K562 (cell line): ENCODE data around the gene NECAB3.

Experiments used
- E2F8 ChIP-seq: fragments of 450-650 bp; IDR thresholded peaks from 2 replicates; pipeline ENCODE4 v1.7.1; 2018; ENCODE audit warnings: mild to moderate bottlenecking, low read depth; ENCODE audit not compliant: partially characterized antibody
- GTF2F1 ChIP-seq: IDR thresholded peaks from 2 replicates; pipeline ENCODE4 v1.6.1; 2011; ENCODE audit warnings: low read depth, low read length, improper control_type of control experiment
- KAT7 ChIP-seq: sonication (generic); formaldehyde crosslinking; IDR thresholded peaks from 2 replicates; pipeline ENCODE4 v1.8.0; 2022; ENCODE audit warnings: missing genetic modification reagents, mild to moderate bottlenecking, borderline replicate concordance
- MAZ ChIP-seq, 2 experiments: fragments of 450-650 bp in 1 of 2; sonication (generic) in 1 of 2; formaldehyde crosslinking; IDR thresholded peaks in 1 of 2; conservative IDR thresholded peaks in 1 of 2; 2 replicates each; pipeline versions ENCODE4 v1.4.0 to v1.5.0; 2020; ENCODE audit warnings: mild to moderate bottlenecking in 1 of 2, missing genetic modification reagents in 1 of 2
- PTBP1 ChIP-seq: fragments of 200-400 bp; formaldehyde crosslinking; IDR thresholded peaks from 2 replicates; pipeline ENCODE4 v1.6.1; 2017; ENCODE audit warnings: low read depth, low read length
- USF1 ChIP-seq: sonication (generic); formaldehyde crosslinking; IDR thresholded peaks from 2 replicates; pipeline ENCODE4 v1.9.0; 2022; ENCODE audit warnings: mild to moderate bottlenecking, missing genetic modification reagents
- TF ChIP-seq, protein P1 (sequence below), 3 experiments: IDR thresholded peaks in 2 of 3; conservative IDR thresholded peaks in 1 of 3; 2 replicates each; pipeline ENCODE4 v1.5.1; 2011 to 2012; ENCODE audit warnings: low read length in 3 of 3, mild to moderate bottlenecking in 3 of 3, control low read depth in 2 of 3, improper control_type of control experiment in 1 of 3, inconsistent platforms in 1 of 3, low read depth in 1 of 3, mixed read lengths in 1 of 3, moderate library complexity in 1 of 3; ENCODE audit not compliant: insufficient read depth in 2 of 3
- TF ChIP-seq, protein P2 (sequence below): fragments of 250-450 bp; sonication (Bioruptor Pico); IDR thresholded peaks from 2 replicates; pipeline ENCODE4 v1.5.0; 2021

- TF ChIP-seq GTF2F1 (no peak), PTBP1 (no peak), USF1 (CRISPR knock-in tag) (no peak), KAT7 (CRISPR knock-in tag) (no peak), MAZ (CRISPR knock-in tag; conservative IDR thresholded peaks at IDR 0.05 in 1 of 2, IDR thresholded peaks at IDR 0.05 in 1 of 2) (no peak), E2F8 (no peak)
- TF ChIP-seq, protein P1, sequence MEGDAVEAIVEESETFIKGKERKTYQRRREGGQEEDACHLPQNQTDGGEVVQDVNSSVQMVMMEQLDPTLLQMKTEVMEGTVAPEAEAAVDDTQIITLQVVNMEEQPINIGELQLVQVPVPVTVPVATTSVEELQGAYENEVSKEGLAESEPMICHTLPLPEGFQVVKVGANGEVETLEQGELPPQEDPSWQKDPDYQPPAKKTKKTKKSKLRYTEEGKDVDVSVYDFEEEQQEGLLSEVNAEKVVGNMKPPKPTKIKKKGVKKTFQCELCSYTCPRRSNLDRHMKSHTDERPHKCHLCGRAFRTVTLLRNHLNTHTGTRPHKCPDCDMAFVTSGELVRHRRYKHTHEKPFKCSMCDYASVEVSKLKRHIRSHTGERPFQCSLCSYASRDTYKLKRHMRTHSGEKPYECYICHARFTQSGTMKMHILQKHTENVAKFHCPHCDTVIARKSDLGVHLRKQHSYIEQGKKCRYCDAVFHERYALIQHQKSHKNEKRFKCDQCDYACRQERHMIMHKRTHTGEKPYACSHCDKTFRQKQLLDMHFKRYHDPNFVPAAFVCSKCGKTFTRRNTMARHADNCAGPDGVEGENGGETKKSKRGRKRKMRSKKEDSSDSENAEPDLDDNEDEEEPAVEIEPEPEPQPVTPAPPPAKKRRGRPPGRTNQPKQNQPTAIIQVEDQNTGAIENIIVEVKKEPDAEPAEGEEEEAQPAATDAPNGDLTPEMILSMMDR (IDR thresholded peaks at IDR 0.05 in 2 of 3, conservative IDR thresholded peaks at IDR 0.05 in 1 of 3; ENCODE audit: insufficient read depth in 2 of 3, low read depth in 1 of 3, low read length in 3 of 3): no peak
- TF ChIP-seq, protein P2, sequence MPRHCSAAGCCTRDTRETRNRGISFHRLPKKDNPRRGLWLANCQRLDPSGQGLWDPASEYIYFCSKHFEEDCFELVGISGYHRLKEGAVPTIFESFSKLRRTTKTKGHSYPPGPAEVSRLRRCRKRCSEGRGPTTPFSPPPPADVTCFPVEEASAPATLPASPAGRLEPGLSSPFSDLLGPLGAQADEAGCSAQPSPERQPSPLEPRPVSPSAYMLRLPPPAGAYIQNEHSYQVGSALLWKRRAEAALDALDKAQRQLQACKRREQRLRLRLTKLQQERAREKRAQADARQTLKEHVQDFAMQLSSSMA (CRISPR knock-in tag): no peak
Measured at GRCh38 chr20:33667245-33667675, 7.0 kb downstream of the NECAB3 start.
